ENCODE measurements around the gene CGNL1.

The CGNL1 gene

DNA sequence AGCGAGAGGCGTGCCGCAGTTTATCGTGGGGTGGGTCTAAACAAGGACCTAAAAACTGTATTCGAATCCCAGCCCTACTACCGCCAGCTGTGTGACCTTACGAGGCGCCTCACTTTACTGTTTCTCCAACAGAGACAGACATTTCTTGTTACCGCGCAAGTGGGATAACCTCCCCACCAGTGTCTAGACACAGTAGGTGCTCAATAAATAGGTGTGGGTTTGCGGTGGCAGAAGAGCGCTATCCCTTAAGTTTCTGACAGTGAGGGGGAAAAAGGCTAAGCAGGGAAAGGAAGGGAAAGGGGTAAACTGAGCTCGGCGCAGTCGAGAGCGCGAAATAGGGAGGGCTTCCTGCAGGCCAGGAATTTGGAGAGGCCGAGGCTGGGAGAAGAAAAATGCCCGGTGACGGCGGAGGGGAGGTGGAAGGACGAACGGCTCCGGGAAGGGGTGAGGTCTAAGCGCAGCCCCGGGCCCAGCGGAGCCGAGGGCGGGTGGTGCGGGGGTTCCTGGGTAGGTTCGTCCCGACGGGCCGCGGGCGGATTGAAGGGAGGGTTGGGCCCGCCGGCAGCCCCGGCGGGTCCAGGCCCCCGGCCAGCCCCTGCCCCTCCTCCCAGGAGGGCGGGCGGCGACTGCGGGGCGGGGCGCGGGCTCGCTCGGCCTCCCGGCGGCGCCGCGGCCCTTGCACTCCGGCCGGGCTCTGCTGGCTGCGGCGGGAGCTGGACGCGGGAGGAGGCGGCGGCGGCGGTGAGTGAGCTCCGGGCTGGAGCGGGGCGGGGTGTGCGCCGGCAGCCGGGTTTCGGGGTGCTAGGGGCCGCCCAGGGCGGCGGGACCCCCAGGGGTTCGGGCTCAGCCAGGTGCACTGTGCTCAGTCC, at the start of gene CGNL1:
Gene CGNL1 (plus strand): TSS at position 679 of the 869 bp plus-strand sequence. CDS start 61,495 bp downstream, outside the sequence.
- H3K4me3 Mint-ChIP-seq: peak within 1 kb of the TSS; percentile 68
- H3K4me1 Mint-ChIP-seq (ENCODE audit: low read depth): peaks cover 3% of the 10 kb centered on the region
- H3K27me3 Mint-ChIP-seq (ENCODE audit: low read depth): peaks cover 59% of the 10 kb centered on the region
- DNase-seq (ENCODE audit: low spot score): no peak
- no peaks in the 10 kb centered on the region for H3K36me3 Mint-ChIP-seq (ENCODE audit: low read depth)
- no peak within 1 kb of the TSS for H3K27ac Mint-ChIP-seq
- H3K9me3 Mint-ChIP-seq: no peaks in the 10 kb centered on the region

DNA sequence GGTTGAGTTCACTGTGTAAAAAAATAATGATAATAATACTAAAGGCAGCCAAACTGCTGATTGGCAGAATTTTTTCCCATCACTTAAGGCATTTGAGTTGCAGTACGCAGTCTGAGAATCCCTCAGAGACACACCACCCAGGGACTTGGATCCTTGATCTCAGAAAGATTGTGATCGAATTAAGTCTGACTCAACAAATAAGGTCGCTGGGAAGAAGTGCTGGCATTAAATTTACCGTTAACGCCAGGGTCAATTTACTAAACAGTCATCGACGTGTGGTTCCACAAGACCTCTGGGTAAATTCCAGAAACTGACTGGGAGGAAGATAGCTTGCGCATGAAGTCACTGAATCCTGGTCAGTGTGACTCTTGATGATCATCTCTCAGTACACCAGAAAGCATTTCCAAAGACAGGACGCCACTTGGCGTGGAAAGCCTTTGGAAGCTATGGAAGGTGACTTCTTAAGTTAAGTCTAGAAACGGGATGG, 48.3 kb upstream of the CGNL1 start:
- peaks cover 13% of the 10 kb centered on the region for H3K4me1 Mint-ChIP-seq (ENCODE audit: low read depth)
- H3K4me3 Mint-ChIP-seq: no peak overlapping the region
- H3K27me3 Mint-ChIP-seq (ENCODE audit: low read depth): peaks cover 11% of the 10 kb centered on the region
- no peaks in the 10 kb centered on the region for H3K9me3 Mint-ChIP-seq
- DNase-seq (ENCODE audit: low spot score): no peak
- no peaks in the 10 kb centered on the region for H3K36me3 Mint-ChIP-seq (ENCODE audit: low read depth)
- H3K27ac Mint-ChIP-seq: no peak overlapping the region

GRCh38 chr15:57328479-57328878, 47.8 kb upstream of the CGNL1 start:
- no peaks in the 10 kb centered on the region for H3K36me3 Mint-ChIP-seq (ENCODE audit: low read depth)
- H3K9me3 Mint-ChIP-seq: no peaks in the 10 kb centered on the region
- H3K4me1 Mint-ChIP-seq (ENCODE audit: low read depth): peaks cover 13% of the 10 kb centered on the region
- no peak overlapping the region for H3K4me3 Mint-ChIP-seq
- H3K27me3 Mint-ChIP-seq (ENCODE audit: low read depth): peaks cover 11% of the 10 kb centered on the region
- no peak overlapping the region for H3K27ac Mint-ChIP-seq
- no peak for DNase-seq (ENCODE audit: low spot score)

- Mint-ChIP-seq H3K36me3 (ENCODE audit: low read depth) (no peaks in the 10 kb centered on the region), H3K27ac (no peak overlapping the region), H3K27me3 (ENCODE audit: low read depth) (peaks cover 11% of the 10 kb centered on the region), H3K9me3 (no peaks in the 10 kb centered on the region), H3K4me1 (ENCODE audit: low read depth) (peaks cover 11% of the 10 kb centered on the region), H3K4me3 (no peak overlapping the region)
- no peak for DNase-seq (ENCODE audit: low spot score)
Observed at GRCh38 chr15:57328897-57329296, 47.4 kb upstream of the CGNL1 start.

GRCh38 chr15:57329582-57330367, 46.5 kb upstream of the CGNL1 start:
- peaks cover 8% of the 10 kb centered on the region for H3K4me1 Mint-ChIP-seq (ENCODE audit: low read depth)
- no peak for DNase-seq (ENCODE audit: low spot score)
- no peaks in the 10 kb centered on the region for H3K9me3 Mint-ChIP-seq
- peaks cover 11% of the 10 kb centered on the region for H3K27me3 Mint-ChIP-seq (ENCODE audit: low read depth)
- H3K27ac Mint-ChIP-seq: no peak overlapping the region
- H3K36me3 Mint-ChIP-seq (ENCODE audit: low read depth): no peaks in the 10 kb centered on the region
- H3K4me3 Mint-ChIP-seq: no peak overlapping the region

GRCh38 chr15:57330619-57331340, 45.5 kb upstream of the CGNL1 start:
- Mint-ChIP-seq H3K36me3 (ENCODE audit: low read depth) (no peaks in the 10 kb centered on the region), H3K27ac (no peak overlapping the region), H3K4me1 (ENCODE audit: low read depth) (peaks cover 7% of the 10 kb centered on the region), H3K4me3 (no peak overlapping the region), H3K27me3 (ENCODE audit: low read depth) (peaks cover 11% of the 10 kb centered on the region), H3K9me3 (no peaks in the 10 kb centered on the region)
- DNase-seq (ENCODE audit: low spot score): no peak

DNA sequence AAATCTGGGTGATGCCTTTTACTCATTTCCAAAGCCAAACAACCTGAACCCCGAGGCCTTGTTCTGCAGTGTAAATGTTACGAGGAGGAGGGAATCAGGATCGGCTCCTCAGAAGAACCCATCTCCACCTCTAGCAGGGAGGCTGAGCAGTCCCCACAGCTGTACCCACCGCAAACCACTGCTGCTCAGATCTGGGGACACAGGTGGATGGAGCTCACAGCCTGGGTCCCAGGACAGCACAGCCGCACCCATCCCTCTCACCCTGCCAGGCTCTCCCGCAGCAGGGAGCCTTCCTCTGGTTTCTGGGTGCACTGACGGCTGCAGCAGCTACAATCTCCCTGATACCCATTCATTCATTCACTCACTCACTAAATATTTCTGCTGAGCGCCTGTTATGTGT, 44.0 kb upstream of the CGNL1 start:
- no peak overlapping the region for H3K4me3 Mint-ChIP-seq
- H3K4me1 Mint-ChIP-seq (ENCODE audit: low read depth): peaks cover 7% of the 10 kb centered on the region
- DNase-seq (ENCODE audit: low spot score): no peak
- peaks cover 11% of the 10 kb centered on the region for H3K27me3 Mint-ChIP-seq (ENCODE audit: low read depth)
- H3K27ac Mint-ChIP-seq: no peak overlapping the region
- no peaks in the 10 kb centered on the region for H3K9me3 Mint-ChIP-seq
- no peaks in the 10 kb centered on the region for H3K36me3 Mint-ChIP-seq (ENCODE audit: low read depth)

- Mint-ChIP-seq H3K9me3 (no peaks in the 10 kb centered on the region), H3K27ac (no peak overlapping the region), H3K4me1 (ENCODE audit: low read depth) (peaks cover 7% of the 10 kb centered on the region), H3K4me3 (no peak overlapping the region), H3K36me3 (ENCODE audit: low read depth) (no peaks in the 10 kb centered on the region), H3K27me3 (ENCODE audit: low read depth) (peaks cover 10% of the 10 kb centered on the region)
- DNase-seq (ENCODE audit: low spot score): no peak
Observed at GRCh38 chr15:57333487-57333886, 42.8 kb upstream of the CGNL1 start.

DNA sequence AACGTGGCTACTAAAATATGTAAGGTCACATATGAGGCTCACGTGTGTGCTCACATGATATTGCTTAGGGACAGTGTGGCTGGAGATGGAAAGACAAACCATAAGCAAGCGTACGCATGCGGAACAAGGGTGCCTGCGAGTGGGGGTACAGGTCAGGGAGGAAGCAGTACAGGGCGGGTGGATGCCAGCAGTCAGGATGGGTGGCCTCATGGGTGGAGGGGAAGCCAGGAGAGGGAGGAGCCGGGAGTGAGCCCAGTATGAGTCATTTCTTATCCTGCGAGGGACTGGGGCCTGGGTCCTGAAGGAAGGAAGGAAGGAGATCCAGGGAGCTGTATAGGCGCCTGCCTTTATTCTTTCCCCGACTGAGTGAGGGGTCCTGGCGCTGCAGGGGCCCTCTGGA, 42.0 kb upstream of the CGNL1 start:
- Mint-ChIP-seq H3K36me3 (ENCODE audit: low read depth) (no peaks in the 10 kb centered on the region), H3K27me3 (ENCODE audit: low read depth) (peaks cover 6% of the 10 kb centered on the region), H3K4me3 (no peak overlapping the region), H3K9me3 (no peaks in the 10 kb centered on the region), H3K4me1 (ENCODE audit: low read depth) (peaks cover 7% of the 10 kb centered on the region), H3K27ac (no peak overlapping the region)
- no peak for DNase-seq (ENCODE audit: low spot score)

DNA sequence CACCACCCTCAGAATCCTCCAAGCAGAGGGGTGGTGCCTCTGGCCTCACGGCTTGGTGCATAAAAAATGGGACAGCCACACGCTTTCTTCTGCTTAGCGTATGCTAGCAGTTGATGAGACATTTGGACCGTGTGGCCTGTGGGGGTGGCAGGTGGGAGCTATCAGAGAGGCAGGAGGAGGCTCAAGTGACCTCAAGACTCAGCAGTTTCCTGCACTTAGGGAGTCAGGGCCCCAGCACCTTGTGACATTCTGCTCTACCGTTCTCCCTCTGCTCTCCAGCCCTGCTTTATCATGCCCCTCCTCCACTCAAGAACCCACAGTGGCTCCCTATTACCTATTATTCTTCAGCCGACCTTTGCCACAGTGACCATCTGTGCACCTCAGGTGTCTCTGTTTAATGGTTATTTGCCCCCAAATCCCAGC, 41.0 kb upstream of the CGNL1 start:
- no peaks in the 10 kb centered on the region for H3K9me3 Mint-ChIP-seq
- H3K4me1 Mint-ChIP-seq (ENCODE audit: low read depth): peaks cover 1% of the 10 kb centered on the region
- H3K36me3 Mint-ChIP-seq (ENCODE audit: low read depth): no peaks in the 10 kb centered on the region
- H3K27ac Mint-ChIP-seq: no peak overlapping the region
- no peak for DNase-seq (ENCODE audit: low spot score)
- no peaks in the 10 kb centered on the region for H3K27me3 Mint-ChIP-seq (ENCODE audit: low read depth)
- no peak overlapping the region for H3K4me3 Mint-ChIP-seq

DNA sequence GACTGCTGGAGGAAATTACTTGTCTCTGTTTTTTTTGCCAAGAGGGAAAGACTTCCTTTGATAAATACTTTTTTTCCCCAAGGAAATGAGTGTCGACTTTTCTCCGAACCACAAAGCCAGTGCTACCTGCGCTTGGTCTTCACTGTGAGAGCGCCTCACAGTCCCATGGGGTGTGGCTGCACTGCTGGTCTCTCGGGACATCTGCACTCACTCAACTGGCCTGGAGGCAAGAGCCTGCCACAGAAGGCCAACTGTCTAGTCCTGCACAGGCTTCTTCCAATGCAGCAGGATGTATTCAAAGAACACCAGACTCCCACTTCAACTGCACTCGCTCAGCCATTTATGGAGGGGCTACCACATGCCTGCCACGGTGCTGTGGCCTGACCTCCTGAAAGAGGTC, 40.6 kb upstream of the CGNL1 start:
- no peak for DNase-seq (ENCODE audit: low spot score)
- H3K27ac Mint-ChIP-seq: no peak overlapping the region
- H3K4me3 Mint-ChIP-seq: no peak overlapping the region
- no peaks in the 10 kb centered on the region for H3K9me3 Mint-ChIP-seq
- no peaks in the 10 kb centered on the region for H3K4me1 Mint-ChIP-seq (ENCODE audit: low read depth)
- no peaks in the 10 kb centered on the region for H3K27me3 Mint-ChIP-seq (ENCODE audit: low read depth)
- no peaks in the 10 kb centered on the region for H3K36me3 Mint-ChIP-seq (ENCODE audit: low read depth)

GRCh38 chr15:57337868-57338411, 38.4 kb upstream of the CGNL1 start:
- no peaks in the 10 kb centered on the region for H3K4me1 Mint-ChIP-seq (ENCODE audit: low read depth)
- no peak overlapping the region for H3K27ac Mint-ChIP-seq
- no peaks in the 10 kb centered on the region for H3K27me3 Mint-ChIP-seq (ENCODE audit: low read depth)
- no peak overlapping the region for H3K4me3 Mint-ChIP-seq
- H3K36me3 Mint-ChIP-seq (ENCODE audit: low read depth): no peaks in the 10 kb centered on the region
- DNase-seq (ENCODE audit: low spot score): no peak
- H3K9me3 Mint-ChIP-seq: no peaks in the 10 kb centered on the region

- DNase-seq (ENCODE audit: low spot score): no peak
- no peaks in the 10 kb centered on the region for H3K36me3 Mint-ChIP-seq (ENCODE audit: low read depth)
- no peak overlapping the region for H3K4me3 Mint-ChIP-seq
- no peak overlapping the region for H3K27ac Mint-ChIP-seq
- no peaks in the 10 kb centered on the region for H3K4me1 Mint-ChIP-seq (ENCODE audit: low read depth)
- no peaks in the 10 kb centered on the region for H3K9me3 Mint-ChIP-seq
- H3K27me3 Mint-ChIP-seq (ENCODE audit: low read depth): no peaks in the 10 kb centered on the region
Observed at GRCh38 chr15:57339321-57339720, 37.0 kb upstream of the CGNL1 start.
